Measurements from ENCODE around the gene TAS1R2.
"Not testable (repeated sequence)": the region's sequence is repeated elsewhere in the genome, so short reads cannot be mapped to it uniquely, and the experiment has no call there.

Gene TAS1R2

GRCh38 chr1:18875107-18875795, 15.8 kb upstream of the TAS1R2 start:
- H3K4me3 ChIP-seq (replicated peaks; ENCODE audit: low read depth, low read length): no peak overlapping the region
- TF ChIP-seq CTCF (IDR thresholded peaks at IDR 0.05; ENCODE audit: low read length, missing control alignments): peak; percentile 87

DNA sequence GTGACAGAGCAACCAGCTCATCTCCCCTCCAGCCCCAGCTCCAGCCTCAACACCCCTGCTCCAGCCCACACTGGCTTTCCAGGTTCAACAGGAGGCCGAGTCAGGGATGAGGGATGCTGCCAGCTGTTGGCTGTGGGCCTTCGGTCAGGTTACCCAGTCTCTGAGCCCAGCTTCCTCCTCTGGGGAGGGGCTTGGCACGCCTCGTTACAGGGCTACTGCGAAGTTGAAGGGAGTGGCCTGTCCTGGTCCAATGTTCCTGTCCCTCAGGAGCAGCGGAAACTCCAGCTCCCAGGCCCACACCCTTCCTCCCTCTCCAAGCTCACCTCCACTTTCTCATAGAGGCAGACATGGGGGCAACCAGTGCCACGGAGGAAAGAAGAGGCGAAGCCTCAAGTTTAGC, 15.1 kb upstream of the TAS1R2 start:
- TF ChIP-seq CTCF (IDR thresholded peaks at IDR 0.05; ENCODE audit: low read length, missing control alignments): no peak
- DNase-seq (ENCODE audit: low read depth): no peak
- H3K4me3 ChIP-seq (replicated peaks; ENCODE audit: low read depth, low read length): no peak overlapping the region

More at GRCh38 chr1:18875107-18875795, 15.8 kb upstream of the TAS1R2 start:
- DNase-seq (ENCODE audit: low read depth): peak; percentile 91

DNA sequence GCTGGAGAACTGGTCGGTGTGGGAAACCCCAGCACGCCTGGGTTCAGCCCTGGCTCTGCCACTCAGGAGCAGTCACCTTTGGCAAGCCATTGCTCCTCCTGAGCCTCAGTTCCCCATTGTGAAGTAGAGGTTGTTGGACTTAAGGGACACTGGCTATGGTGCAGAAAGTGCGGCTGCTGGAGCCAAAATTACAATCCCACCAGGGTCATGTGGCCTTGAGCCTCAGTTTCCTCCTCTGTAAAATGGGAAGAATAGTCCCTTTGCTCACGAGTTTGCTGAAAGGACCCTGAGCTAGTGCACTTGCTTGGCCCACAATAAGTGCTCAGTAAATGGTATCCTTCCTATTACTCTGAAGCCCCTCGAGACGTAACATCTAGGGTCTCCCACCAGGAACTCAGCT, 14.6 kb upstream of the TAS1R2 start:
- TF ChIP-seq CTCF (IDR thresholded peaks at IDR 0.05; ENCODE audit: low read length, missing control alignments): no peak
- no peak for DNase-seq (ENCODE audit: low read depth)

DNA sequence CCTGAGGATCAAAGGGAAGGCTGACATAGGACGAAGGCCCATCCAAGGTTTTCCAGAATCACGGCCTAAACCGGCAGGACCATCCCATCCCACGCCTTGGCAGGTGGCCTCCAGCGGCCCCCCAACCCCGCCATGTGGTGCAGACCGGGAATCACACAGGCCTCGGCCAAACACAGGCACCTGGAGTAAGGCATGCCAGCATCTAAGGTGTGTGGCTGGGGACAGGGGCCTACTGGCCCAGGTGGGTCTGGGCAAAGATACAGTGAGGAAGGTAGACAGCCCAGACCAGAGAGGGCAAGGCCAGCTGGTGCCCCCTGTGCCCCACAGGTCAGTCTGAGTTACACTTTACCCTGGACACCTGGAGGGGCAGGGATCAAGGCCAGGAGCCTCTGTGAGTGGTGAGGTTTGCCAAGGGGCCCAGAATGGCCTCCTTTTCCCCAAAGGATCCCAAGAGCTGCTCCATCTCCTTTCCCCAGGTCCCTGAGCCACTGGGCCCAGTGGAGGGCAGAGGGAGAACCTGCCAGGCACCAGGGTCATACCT, 12.7 kb upstream of the TAS1R2 start:
- no peak overlapping the region for H3K4me3 ChIP-seq (replicated peaks; ENCODE audit: low read depth, low read length)
- no peak for DNase-seq (ENCODE audit: low read depth)
- no peak for TF ChIP-seq CTCF (IDR thresholded peaks at IDR 0.05; ENCODE audit: low read length, missing control alignments)

More for the DNA sequence above, 14.6 kb upstream of the TAS1R2 start:
- no peak overlapping the region for H3K4me3 ChIP-seq (replicated peaks; ENCODE audit: low read depth, low read length)

GRCh38 chr1:18871401-18872070, 12.1 kb upstream of the TAS1R2 start:
- no peak for TF ChIP-seq CTCF (IDR thresholded peaks at IDR 0.05; ENCODE audit: low read length, missing control alignments)
- DNase-seq (ENCODE audit: low read depth): no peak
- no peak overlapping the region for H3K4me3 ChIP-seq (replicated peaks; ENCODE audit: low read depth, low read length)

- no peak for TF ChIP-seq CTCF (IDR thresholded peaks at IDR 0.05; ENCODE audit: low read length, missing control alignments)
- no peak overlapping the region for H3K4me3 ChIP-seq (replicated peaks; ENCODE audit: low read depth, low read length)
- no peak for DNase-seq (ENCODE audit: low read depth)
Measured at GRCh38 chr1:18870957-18871356, 11.5 kb upstream of the TAS1R2 start.

GRCh38 chr1:18870595-18870865, 11.1 kb upstream of the TAS1R2 start:
- DNase-seq (ENCODE audit: low read depth); H3K4me3 ChIP-seq (replicated peaks; ENCODE audit: low read depth, low read length): not testable (repeated sequence)
